Measurements from ENCODE around the gene GYPA.
"Not testable (repeated sequence)": the region's sequence is repeated elsewhere in the genome, so short reads cannot be mapped to it uniquely, and the experiment has no call there.

DNA sequence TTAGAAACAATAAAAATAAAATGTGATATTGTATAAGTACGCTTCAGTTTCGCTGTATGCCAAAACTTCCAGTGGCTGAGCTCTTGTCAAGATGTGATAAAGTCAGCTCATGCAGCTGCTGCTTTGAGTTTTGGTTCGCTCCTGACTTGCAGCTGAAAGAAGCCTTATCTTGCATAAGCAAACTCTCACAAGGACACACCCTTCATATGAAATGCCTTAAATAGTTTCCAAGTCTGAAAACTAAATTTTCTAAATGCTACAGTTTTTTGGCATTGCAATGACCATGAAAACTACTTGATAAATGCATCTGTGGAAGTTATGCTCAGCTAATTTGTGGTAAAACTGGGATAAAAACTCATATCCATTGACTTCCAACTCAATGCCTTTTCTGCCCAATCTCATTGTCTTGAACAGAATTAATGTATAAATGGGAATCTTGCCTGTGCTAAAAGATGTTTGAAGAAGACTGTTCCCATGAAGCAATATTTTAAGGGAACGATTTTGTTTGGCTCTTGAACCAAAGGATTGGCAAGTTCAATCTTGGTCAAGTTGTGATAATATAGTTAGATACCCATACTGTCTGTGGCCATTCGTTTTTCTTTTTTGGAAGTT lies 11.7 kb downstream of the GYPA start:
- TF ChIP-seq POLR2AphosphoS5 (IDR thresholded peaks at IDR 0.05); RAD21 (conservative IDR thresholded peaks at IDR 0.05); EP300 (conservative IDR thresholded peaks at IDR 0.05; ENCODE audit: poor library complexity, severe bottlenecking); SMC3 (conservative IDR thresholded peaks at IDR 0.05; ENCODE audit: poor library complexity): not testable (repeated sequence)
- TF ChIP-seq, protein P1, sequence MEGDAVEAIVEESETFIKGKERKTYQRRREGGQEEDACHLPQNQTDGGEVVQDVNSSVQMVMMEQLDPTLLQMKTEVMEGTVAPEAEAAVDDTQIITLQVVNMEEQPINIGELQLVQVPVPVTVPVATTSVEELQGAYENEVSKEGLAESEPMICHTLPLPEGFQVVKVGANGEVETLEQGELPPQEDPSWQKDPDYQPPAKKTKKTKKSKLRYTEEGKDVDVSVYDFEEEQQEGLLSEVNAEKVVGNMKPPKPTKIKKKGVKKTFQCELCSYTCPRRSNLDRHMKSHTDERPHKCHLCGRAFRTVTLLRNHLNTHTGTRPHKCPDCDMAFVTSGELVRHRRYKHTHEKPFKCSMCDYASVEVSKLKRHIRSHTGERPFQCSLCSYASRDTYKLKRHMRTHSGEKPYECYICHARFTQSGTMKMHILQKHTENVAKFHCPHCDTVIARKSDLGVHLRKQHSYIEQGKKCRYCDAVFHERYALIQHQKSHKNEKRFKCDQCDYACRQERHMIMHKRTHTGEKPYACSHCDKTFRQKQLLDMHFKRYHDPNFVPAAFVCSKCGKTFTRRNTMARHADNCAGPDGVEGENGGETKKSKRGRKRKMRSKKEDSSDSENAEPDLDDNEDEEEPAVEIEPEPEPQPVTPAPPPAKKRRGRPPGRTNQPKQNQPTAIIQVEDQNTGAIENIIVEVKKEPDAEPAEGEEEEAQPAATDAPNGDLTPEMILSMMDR (IDR thresholded peaks at IDR 0.05; ENCODE audit: poor library complexity, severe bottlenecking) = not testable (repeated sequence)
- TF ChIP-seq, protein P2, sequence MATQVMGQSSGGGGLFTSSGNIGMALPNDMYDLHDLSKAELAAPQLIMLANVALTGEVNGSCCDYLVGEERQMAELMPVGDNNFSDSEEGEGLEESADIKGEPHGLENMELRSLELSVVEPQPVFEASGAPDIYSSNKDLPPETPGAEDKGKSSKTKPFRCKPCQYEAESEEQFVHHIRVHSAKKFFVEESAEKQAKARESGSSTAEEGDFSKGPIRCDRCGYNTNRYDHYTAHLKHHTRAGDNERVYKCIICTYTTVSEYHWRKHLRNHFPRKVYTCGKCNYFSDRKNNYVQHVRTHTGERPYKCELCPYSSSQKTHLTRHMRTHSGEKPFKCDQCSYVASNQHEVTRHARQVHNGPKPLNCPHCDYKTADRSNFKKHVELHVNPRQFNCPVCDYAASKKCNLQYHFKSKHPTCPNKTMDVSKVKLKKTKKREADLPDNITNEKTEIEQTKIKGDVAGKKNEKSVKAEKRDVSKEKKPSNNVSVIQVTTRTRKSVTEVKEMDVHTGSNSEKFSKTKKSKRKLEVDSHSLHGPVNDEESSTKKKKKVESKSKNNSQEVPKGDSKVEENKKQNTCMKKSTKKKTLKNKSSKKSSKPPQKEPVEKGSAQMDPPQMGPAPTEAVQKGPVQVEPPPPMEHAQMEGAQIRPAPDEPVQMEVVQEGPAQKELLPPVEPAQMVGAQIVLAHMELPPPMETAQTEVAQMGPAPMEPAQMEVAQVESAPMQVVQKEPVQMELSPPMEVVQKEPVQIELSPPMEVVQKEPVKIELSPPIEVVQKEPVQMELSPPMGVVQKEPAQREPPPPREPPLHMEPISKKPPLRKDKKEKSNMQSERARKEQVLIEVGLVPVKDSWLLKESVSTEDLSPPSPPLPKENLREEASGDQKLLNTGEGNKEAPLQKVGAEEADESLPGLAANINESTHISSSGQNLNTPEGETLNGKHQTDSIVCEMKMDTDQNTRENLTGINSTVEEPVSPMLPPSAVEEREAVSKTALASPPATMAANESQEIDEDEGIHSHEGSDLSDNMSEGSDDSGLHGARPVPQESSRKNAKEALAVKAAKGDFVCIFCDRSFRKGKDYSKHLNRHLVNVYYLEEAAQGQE (IDR thresholded peaks at IDR 0.05; ENCODE audit: borderline replicate concordance) = not testable (repeated sequence)
